Activated CD4-positive, alpha-beta T cell treated with anti-CD3 and anti-CD28 coated beads for 4 hours (primary cell): ENCODE measurements around the gene KCNK5.

Source experiments
- DNase-seq, 2 donors: peaks; one replicate each; pipeline ENCODE4 v3.0.0-alpha.2; 2020

The KCNK5 gene

DNA sequence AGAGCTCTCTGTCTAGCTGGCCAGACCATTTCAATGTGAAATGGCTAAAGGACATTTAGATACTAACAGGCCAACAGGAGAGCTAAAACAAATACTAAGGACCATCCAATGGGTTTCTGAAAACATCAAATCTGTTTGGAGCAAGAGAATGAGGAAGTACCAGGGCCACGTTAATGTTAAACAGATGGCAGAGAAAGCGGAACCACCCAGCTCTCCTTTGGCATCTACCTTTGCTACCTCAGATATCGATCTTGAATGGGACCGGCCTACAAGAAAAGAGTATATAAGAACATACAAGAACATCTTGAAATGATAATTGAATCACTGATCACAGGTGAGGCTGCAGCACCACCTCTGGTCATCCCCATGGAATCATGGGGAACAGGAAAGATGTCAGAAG, 31.8 kb downstream of the KCNK5 start:
- no peak for DNase-seq

DNA sequence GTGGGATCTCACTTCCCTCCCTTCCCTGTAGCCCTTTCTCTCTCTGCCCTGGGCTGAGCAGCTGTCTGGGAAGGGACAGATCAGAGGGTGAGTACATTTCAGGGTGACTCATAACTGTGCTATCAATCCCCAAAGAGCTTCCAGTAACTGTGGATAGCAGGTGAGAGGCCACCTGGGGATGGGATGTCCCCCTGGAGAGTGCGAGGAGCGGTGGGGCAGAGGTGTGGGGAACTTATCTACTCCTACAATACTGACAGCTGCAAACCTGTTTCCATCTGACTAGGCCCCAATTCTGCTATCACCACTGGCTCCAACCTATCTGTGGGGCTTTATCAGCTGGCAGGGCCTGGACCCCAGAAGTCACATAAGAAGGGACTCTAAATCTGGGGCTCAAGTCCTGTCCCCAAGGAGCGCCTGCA, 32.6 kb downstream of the KCNK5 start:
- DNase-seq = no peak

DNA sequence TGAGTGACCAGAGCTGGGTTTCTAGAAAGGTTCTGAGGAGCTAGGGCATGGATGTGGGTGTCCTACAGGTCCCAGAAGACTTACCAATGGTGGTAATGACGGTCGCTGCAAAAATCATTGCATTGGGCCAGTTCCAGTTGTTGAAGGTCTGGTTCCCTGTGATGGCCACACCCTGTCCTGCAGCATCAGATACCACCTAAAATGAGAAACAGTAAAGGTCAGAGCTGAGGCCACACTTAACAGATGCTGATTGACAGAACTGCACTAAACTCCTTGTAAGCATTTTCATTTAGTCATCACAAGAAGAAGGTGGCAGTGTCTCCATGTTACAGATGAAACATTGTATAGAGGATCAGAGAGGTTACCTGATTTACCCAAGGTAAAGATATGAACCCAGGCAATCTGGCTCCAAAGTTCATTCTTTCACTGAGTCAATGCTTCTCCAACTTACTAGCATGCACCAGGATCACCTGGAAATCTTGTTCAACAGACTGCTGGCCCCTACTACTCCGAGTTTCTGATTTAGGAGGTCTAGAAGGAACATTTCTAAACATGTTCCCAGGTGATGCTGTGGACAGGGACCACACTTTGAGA, 33.4 kb downstream of the KCNK5 start:
- DNase-seq = no peak

DNA sequence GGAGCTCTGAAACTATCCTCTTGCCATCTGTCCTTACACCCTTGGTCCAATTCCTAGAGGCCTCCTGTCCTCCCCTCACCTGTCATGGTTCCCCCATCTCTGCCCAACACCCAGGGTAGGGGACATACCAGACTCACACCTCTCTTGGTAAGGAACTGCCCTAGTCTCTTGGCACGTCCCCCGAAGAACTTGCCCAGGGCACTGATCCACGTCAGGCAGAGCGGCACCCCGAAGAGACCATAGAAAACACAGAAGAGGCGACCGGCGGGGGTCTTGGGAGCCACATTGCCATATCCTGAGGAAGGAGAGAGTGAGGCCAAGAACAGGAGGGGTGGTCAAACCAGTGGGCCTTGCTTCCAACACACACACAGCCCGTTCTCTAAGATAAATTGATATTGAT, 34.8 kb downstream of the KCNK5 start:
- DNase-seq = no peak

DNA sequence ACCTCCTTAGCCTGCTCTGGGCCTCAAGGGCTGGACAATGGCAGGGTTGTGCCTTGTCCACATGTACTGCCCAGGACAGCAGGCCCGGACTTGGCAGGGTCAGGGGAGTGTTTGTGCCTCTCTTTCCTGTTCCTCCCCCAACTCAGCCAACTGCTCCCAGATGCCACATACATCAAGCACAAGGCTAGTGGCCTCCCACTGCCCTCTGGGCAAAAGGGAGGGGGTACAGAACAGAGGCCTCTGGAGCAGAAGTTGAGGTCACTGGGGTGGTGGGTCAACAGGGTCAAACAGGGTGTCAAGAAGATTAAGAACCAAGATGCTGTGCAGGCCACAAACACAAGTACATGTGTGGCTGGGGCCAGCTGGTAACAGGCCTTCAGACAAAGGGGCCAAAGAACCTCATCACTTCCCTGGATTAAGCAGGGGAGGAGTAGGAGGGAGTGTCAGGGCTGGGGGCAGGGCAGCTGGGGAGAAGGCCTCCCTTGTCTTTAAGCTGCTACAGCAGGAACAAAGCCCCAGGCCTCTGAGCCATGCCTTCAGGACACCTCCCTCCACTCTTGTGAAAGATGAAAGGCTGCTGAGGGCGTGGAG, 36.0 kb downstream of the KCNK5 start:
- no peak for DNase-seq

DNA sequence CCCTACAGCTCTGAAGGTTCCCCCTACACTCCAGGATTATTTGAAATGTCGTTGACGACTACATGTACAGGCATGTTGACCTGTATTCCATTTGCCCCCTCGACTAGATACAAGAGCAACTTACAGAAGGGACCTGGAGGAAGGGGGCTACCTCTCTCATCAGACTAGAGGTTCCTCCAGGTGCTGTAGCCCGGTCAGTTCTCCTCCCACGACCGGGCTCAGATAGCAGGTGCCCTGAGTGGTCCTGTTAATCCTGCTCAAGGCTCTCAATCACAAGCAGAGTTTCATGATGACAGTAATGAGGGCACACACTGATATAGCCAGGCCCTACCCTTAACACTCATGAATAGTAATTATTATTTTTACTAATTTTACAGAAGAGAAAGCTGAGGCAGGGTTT, 36.5 kb downstream of the KCNK5 start:
- DNase-seq = no peak

DNA sequence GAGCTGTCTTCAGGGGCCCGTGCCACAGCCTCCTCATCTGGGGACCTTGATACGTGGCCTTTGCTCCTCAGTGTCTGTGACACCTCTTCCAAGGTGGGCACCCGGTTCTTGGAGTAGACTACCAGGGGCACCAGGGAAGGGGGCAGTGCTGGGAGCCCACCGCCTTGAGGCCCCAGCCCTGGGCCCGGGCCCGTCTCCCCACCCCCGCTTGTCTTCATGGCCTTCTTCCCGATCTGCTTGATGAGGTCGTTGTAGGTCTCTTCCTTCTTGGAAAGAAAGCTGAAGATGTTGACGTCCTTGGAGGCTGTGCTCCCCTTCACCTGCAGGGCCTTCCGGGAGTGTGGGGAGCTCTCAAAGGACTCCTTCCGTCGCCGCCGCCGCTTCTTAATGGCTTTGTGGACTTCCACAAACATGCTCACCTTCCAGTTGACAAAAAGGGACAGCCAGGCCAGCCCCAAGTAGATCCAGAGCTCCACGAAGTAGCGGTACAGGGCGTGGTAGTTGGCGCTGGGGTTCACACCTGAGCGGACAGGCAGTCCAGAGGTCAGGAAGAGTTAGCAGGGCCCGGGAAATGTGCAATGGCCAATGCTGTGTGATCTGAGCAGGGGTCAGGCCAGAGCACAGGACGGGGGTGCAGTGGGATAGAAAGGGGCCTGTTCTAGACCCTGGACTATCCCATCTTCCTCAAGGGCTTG, 37.9 kb downstream of the KCNK5 start:
- DNase-seq = no peak

DNA sequence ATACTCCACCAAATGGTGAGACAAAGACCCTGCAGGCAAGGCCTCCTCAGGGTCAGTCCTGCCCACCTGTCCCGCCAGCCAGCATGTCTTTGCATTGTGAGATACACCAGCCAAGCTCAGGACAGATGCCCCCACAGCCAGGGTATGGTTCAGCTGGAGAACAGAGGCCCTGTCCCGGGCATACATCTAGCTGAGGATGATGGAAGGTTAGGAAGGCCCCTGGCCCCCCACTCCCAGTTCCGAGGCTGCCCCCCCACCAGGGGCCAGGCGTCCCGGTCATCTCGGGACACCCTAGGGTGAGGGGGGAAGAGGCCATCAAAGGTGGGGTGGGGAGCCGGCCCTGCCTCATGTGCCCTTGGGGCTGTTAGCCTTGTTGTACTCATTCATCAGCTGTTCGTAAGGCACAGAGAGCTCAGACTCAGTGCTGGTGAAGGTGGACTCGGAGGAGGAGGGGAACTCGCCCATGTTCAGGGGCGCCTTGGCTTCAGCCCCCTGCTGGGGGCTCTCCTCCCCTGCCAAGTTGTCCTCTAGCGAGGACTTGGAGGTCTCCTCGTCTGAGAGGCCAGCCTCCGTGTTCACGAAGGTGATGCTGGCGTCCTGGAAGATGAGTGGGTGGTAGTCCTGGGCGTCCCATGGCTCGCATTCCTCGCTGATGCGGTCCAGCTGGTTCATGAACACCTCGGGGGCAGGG, 38.6 kb downstream of the KCNK5 start:
- no peak for DNase-seq

DNA sequence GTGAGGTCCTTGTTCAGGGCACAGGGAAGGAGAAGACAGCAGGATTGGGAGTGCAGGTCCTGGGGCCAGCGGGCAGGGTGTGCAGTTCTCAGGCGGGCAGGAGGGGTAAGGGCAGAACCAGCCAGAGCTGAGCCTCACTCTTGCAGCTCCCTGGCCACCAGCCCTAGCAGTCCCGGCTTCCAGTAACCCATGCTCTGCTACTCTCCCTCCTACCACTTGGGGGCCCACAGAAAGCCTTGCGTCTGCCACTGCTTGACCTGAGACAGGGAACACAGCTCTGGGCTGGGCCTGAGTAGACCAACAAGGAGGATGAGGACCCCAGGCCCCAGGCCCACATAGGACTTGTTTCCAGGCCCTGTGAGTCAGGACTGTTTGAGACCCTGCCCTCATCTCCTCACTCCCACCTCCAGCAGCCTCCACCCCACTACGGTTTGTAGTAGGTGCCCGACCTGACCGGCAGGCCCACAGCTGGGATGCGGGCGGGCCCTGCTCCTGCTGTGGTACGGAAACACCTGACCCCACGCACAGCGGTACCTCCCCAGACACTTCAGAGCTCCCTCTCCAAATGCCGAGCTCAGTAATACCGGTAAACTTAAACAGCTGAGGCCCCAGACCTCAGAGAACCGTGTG, 39.2 kb downstream of the KCNK5 start:
- DNase-seq = no peak

DNA sequence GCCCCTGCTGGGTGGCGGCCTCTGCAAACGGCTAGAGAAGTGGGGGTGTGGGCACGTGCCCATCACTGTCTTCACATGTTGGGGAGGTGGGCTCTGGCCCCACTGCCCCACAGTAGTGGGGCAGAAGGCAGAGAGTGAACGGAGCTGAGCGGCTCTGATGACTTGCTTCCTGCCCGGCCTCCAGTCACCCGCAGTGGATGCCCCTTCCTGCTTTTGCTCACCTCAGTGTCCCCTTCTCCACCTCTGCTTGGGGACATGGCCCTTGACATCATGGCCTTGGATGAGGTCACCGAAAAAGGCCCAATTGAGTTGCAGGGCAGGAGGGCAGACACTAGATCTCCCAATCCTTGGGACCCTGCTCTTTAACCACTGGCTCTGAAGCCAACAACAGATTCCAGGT, 40.1 kb downstream of the KCNK5 start:
- DNase-seq = no peak

DNA sequence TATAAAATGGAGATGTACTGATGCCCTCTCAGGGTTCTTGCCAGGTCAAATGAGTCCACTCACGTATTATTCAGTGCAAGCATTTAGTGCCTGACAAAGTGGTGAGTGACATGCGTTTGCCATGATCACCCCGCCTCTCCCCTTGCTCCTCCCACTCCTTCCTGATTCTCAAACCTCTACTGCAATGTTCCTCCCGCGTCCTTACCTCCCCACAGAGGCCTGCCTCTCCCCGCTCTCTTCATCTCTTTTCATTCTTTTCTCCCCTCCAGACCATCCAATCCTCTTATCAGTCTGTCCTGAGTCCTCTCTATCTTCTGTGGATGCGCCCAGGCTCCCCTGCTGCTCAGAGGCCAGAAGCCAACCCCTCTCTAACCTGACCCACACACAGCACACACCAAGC, 40.7 kb downstream of the KCNK5 start:
- no peak for DNase-seq

DNA sequence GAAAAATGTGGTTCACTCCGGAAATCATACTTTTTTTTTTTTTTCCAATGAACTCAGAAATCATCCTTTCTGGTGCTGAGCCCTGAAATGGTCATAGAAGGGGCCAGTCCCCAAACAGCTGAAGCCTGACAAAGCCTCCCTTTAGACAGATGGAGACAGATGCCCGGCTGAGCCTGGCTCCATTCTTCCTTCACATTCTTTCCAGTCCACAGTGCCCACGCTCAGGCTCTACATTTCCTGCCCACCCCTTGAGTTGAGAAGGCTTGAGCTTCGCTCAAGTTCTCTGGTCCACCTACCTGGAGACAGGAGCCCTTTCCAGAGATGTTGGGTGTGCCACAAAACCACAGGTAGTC, 41.2 kb downstream of the KCNK5 start:
- no peak for DNase-seq

DNA sequence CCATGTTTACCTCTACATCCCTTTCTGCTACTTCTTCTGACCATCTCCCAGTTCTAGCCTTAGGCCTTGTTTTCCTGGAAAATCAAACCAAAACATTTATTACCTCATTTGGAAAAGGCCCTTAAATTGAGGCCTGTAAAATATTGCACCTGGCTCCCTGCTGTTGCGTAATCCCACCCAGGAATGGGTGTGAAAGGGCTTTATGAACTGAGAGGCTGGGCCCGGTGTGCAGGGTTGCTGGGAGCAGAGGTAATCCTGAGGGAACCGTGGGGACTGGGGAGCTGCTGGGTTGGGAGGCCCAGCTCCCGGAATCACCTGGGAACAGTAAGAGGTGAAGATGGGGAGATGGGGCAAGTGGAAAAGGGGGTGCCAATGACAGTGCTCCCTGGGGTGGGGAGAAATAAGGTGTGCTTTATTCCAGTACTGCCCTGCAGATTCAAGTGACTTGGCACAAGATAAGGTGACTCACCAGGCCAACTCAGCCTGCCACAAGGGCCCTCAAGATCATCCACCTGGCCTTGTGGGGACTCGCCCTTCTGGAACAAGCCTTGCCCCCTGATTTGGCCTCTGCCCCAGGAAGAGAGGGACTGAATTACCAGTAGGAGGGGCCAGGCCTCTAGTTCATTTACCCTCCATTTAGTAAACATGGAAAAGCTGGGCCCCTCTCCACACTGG, 44.2 kb downstream of the KCNK5 start:
- DNase-seq = no peak

DNA sequence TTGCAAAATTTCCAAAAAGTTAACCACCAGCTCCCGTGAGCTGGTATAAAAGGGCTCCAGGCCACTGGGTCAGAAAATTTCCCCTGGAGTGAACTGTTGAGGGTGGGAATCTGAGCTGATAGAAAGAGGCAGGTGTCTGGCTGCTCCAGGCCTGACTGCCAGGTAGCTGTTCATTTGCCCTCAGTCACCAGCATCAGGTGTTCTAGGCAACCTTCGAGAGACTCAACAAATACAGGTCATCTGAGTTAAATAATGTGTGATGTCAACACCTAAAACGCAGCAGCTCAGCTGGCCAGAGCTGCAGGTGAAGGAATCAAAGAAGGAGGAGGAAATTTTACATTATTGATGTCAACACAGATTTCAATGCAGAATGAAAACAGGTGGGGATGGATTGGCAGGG, 46.7 kb downstream of the KCNK5 start:
- DNase-seq = no peak

DNA sequence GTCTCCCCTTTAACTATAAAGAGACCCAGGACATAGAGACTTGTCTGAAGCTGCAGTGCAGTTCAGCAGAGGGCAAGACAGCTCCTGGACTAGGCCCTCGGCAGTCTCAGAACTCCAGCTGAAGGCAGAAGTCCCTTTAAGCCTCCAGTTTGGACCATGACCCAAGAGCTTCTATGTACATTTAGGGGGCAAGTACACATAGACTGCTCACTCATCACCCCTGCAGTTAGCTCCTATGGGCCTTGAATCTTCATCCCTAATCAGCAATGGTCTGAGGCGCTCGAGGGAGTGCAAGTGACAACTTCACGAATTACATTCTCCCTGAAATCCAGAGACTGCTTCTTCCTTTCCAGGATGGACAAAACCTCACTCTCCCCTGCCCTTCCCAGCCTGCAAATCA, 47.4 kb downstream of the KCNK5 start:
- no peak for DNase-seq

DNA sequence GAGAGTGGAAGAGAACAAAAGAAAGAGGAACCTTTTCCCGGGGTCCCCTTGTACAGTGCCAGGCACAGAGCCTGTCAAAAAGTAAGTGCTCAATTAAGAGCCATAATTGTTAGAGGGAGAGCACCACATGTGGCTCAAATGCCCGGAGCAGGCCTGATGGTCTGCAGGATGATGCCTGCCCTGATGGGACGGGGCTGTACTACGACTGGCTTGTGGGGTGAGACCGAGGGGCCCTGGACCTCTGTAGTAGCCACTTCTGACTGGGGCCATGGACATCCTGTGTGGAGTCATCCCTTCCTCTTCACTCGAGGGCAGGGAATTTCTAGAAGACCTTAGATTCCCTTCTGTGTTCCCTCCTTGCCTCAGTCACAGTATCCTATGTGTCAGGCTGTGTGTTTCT, 47.9 kb downstream of the KCNK5 start:
- no peak for DNase-seq

DNA sequence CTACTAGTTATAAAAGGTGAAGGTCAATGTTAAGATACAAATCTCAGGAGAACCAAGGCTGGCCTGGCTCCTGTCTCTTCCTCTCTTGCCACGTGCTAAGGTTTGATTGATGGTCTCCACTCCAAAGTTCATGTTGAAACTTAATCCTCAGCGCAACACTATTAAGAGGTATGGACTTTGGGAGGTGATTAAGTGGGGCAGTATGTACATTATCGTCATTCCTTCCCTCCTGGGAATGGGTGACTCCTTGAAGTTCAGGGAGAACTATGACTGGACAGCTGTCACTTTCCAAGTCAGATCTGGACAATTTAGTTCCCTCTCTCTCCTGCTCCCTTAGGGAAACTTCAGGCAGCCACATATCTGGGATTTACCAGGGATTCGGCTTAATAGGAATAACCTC, 50.5 kb downstream of the KCNK5 start:
- no peak for DNase-seq

DNA sequence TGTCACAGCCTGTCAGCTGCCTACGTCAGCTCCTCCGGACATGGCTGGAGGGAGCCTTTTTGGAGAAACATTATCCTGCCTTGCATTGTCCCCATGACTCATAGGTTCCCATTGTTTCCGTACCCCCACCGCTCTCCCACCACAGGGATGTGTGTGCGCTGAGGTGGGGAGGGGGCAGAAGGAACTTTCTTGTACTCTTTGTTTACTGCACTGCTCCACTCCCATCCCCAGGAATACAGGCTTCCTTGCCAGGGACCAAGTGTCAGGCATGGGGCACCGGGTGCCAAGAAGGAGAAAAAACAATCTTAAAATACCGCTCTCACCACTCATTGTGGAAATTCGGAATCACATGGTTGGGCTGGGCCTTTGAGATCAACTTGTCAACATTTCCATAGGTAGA, 51.0 kb downstream of the KCNK5 start:
- DNase-seq = no peak

DNA sequence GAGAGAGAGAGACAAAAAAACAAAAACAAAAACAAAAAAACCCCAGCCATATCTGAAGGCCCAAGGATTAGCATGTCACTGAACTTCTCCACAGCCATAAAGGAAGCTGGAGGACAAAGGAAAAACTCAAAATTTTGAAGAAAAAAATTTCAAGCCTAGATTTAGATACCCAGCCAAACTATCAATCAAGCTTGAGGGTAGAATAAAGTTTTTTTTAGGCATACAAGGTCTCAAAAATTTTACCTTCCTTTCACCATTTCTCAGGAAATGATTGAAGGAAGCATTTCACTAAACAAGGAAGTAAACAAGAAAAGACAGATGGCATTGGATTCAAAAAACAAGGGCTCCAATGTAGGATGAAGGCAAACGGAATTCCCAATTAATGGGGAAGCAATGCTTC, 52.1 kb downstream of the KCNK5 start:
- DNase-seq = no peak

DNA sequence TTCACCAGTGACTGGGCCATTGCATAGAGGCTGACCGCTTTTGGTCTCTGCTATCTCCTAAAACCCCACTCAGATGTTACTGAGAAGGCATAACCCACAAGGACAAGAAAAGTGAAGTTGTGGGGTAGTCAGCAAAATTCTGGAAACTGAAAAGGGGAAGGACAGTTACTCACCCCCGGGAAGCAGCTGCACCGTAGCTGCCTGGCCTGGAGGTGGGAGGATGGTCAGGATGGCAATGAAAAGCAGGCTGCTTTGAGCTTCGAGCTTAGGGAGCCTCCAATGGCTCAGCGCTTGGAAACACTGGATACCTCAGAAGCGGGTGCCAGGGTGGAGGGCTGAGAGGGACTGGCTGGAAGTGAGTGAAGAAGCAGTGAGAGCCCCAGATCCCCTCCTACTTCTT, 56.0 kb downstream of the KCNK5 start:
- no peak for DNase-seq

DNA sequence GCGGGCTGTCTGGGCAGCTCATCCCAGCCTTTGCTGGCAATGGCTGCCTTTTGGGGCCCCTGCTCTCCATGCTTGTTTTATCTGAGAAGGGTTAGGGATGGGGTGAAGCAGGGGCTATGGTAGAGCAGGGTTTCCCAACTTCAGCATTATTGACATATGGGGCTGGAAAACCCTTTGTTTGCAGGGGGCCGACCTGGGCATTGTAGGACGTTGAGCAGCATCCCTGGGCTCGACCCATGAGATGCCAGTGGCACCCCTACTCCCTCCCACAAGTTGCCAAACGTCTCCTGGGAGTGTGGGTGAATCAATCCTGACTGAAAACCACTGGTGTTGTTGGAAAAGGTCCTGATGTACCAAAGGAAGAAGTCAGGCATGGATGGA, 56.9 kb downstream of the KCNK5 start:
- no peak for DNase-seq

DNA sequence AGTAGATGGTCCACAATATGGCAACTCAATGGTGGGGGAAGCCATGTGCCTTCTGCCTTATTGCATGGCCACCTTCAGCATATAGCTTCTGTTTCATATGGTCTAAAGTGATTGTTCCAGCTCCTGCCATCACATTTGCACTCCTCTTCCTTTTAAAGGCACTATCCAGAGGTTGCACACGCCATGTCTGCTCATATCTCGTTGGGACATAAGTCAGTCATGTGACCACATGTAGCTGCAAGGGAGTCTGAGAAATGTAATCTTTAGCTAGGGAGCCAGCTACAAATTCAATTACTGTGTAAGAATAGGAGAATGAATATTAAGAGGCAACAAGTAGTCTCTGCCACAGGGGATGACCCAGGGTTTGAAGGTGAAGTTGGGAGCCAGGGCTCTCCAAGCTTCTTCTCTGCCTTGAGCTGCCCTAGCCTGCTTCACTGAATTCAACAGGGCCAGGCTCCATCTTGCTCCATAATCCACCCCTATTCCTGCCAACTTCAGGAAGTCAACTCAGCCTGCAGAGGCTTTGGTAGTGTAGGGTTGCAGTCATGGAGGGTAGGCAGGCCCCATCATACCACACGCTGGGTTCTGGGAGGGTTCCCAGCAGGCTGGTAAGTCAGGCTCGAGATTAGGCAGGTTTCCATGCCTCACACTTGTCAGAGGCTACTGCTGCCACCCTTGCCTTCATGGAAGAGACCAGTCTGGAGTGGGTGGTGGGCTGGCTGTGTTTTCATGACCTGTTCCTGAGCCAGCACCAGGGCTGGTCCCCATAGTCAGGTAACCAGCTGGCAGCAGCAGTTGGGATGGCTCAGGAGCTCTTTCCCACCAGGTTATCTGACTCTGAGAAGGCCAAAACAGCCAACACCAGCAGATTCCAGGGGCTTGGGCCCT, 57.5 kb downstream of the KCNK5 start:
- DNase-seq = no peak
